HEK293T (cell line): ENCODE data around the gene EPHA10.

Source experiments
- CTBP1 ChIP-seq: fragments of 450-650 bp; IDR thresholded peaks from 2 replicates; pipeline ENCODE4 v1.6.1; 2016; ENCODE audit warnings: borderline replicate concordance
- FOXA1 ChIP-seq: fragments of 450-650 bp; IDR thresholded peaks from 2 replicates; pipeline ENCODE4 v1.6.1; 2016; ENCODE audit warnings: mild to moderate bottlenecking
- FOXK2 ChIP-seq: fragments of 450-650 bp; IDR thresholded peaks from 2 replicates; pipeline ENCODE4 v1.6.1; 2016; ENCODE audit warnings: mild to moderate bottlenecking
- FOXM1 ChIP-seq: fragments of 450-650 bp; IDR thresholded peaks from 2 replicates; pipeline ENCODE4 v1.6.1; 2017; ENCODE audit warnings: mild to moderate bottlenecking, borderline replicate concordance
- HDGF ChIP-seq: fragments of 450-650 bp; IDR thresholded peaks from 2 replicates; pipeline ENCODE4 v1.6.1; 2017; ENCODE audit warnings: antibody characterized with exemption, borderline replicate concordance
- SP1 ChIP-seq: fragments of 450-650 bp; IDR thresholded peaks from 2 replicates; pipeline ENCODE4 v1.6.1; 2017
- SUZ12 ChIP-seq: fragments of 450-650 bp; IDR thresholded peaks from 2 replicates; pipeline ENCODE4 v1.6.1; 2016; ENCODE audit warnings: mild to moderate bottlenecking
- TARDBP ChIP-seq: fragments of 450-650 bp; IDR thresholded peaks from 2 replicates; pipeline ENCODE4 v1.6.1; 2016
- ZNF384 ChIP-seq: fragments of 450-650 bp; IDR thresholded peaks from 2 replicates; pipeline ENCODE4 v1.6.1; 2016

GRCh38 chr1:37807220-37807554 lies 42.3 kb upstream of the EPHA10 start:
- TF ChIP-seq CTBP1 (no peak), HDGF (no peak), FOXM1 (no peak), TARDBP (no peak), SP1 (no peak), SUZ12 (no peak), FOXA1 (no peak), FOXK2 (no peak), ZNF384 (no peak)
